OCI-LY7 (cell line): Measurements from ENCODE around the gene CBX2.

Source experiments
- CTCF ChIP-seq: fragments of 200-600 bp; sonication (generic); conservative IDR thresholded peaks from 2 replicates; pipeline ENCODE4 v1.5.1; 2014; ENCODE audit warnings: mild to moderate bottlenecking, antibody characterized with exemption, low read length, moderate library complexity, mixed read lengths
- EZH2phosphoT487 ChIP-seq: fragments of 200-600 bp; sonication (generic); IDR thresholded peaks from 2 replicates; pipeline ENCODE4 v1.6.1; 2018; ENCODE audit warnings: low read depth, borderline replicate concordance, mild to moderate bottlenecking, mixed run types, antibody characterized with exemption, low read length, moderate library complexity, mixed read lengths

- no peak for TF ChIP-seq CTCF
- no peak for TF ChIP-seq EZH2phosphoT487
Observed at GRCh38 chr17:79806446-79806760, 28.5 kb downstream of the CBX2 start.
